ENCODE results near the gene POLH.
A peak's percentile ranks its signal among the peaks of the same experiment; 100 is the strongest.
"Not testable (repeated sequence)": the region's sequence is repeated elsewhere in the genome, so short reads cannot be mapped to it uniquely, and the experiment has no call there.

POLH gene

GRCh38 chr6:43575772-43576551 lies at the start of gene POLH, which contains the start of gene XPO5:
POLH (plus strand) TSS chr6:43576185; CDS start chr6:43582320, 6,135 bp downstream.
XPO5 (minus strand) TSS chr6:43576038; CDS start chr6:43575864, 174 bp downstream.
- peak; percentile 80 to 83 (median 83) for DNase-seq (ENCODE audit: low read depth in 3 of 3, low spot score in 1 of 3)

- no peak for DNase-seq (ENCODE audit: low read depth in 3 of 3, low spot score in 1 of 3)
These were observed 43.8 kb upstream of the POLH start for GRCh38 chr6:43532201-43532600.

DNA sequence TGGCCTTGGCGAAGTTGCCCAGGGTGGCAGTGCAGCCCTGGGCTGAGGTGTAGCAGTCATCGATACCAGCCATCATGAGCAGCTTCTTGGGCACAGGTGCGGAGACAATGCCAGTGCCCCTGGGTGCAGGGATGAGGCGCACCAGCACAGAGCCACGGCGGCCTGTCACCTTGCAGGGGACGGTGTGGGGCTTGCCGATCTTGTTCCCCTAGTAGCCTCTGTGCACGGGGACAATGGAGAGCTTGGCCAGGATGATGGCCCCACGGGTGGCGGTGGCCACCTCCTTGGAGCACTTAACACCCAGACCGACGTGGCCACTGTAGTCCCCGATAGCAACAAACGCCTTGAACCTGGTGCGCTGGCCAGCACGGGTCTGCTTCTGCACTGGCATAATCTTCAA lies 37.0 kb upstream of the POLH start:
- not testable (repeated sequence) for DNase-seq (ENCODE audit: low read depth in 3 of 3, low spot score in 1 of 3)

DNA sequence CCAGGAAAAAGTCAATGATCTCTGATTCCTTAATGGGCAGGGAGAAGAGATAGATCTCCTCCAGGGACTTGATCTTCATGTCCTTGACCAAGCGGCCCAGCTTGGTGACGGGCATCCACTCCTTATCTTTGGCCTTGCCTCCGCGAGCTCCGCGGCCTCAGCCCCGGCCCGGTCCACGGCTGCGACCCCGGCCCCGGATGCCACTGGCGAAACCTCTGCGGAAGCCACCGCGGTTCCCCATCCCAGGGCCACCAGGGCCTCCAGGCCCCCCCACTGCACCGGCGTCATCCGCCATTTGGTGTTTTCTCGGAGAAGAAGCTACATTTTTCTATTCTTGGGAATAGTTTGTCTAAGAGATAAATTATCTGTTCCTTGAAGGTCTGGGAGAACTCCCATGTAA lies 36.6 kb upstream of the POLH start:
- DNase-seq (ENCODE audit: low read depth in 3 of 3, low spot score in 1 of 3) = not testable (repeated sequence)

DNA sequence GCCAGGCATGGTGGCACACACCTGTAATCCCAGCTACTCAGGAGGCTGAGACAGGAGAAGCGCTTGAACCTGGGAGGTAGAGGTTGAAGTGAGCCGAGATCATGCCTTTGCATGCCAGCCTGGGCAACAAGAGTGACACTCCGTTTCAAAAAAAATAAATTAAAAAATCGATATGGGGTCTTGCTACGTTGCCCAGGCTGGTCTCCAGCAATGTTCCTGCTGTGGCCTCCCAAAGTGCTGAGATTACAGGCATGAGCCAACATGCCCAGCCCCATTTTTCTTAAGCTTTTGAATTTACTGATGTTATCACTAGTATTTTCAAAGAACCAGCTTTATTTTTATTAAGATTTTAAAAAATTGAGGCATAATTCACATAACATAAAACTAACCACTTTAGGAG lies 35.5 kb upstream of the POLH start:
- no peak for DNase-seq (ENCODE audit: low read depth in 3 of 3, low spot score in 1 of 3)

DNA sequence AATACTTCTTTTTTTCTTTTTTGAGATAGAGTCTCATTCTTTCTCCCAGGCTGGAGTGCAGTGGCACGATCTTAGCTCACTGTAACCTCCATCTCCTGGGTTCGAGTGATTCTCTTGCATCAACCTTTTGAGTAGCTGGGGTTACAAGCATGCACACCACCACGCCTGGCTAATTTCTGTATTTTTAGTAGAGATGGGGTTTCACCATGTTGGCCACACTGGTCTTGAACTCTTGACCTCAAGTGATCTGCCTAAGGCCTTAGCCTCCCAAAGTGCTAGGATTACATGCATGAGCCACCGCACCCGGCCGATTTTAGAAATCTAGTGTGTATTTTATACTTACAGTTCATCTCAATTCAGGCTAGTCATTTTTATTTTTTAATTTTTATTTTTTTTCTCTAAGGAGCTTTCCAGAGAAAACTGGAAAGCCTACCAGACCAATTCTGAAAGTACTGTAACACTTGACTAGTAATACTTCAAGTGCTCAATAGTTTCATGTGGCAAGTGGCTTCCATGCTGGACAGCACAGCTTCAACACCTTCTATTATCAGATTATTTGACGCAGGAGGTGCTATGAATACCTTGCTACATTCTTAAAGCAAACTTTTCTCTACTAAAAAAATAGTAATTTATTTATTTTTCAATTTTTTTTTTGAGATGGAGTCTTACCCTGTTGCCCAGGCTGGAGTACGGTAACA lies 34.1 kb upstream of the POLH start:
- no peak for DNase-seq (ENCODE audit: low read depth in 3 of 3, low spot score in 1 of 3)

- no peak for DNase-seq (ENCODE audit: low read depth in 3 of 3, low spot score in 1 of 3)
These were observed 31.5 kb upstream of the POLH start for GRCh38 chr6:43544461-43544860.

DNA sequence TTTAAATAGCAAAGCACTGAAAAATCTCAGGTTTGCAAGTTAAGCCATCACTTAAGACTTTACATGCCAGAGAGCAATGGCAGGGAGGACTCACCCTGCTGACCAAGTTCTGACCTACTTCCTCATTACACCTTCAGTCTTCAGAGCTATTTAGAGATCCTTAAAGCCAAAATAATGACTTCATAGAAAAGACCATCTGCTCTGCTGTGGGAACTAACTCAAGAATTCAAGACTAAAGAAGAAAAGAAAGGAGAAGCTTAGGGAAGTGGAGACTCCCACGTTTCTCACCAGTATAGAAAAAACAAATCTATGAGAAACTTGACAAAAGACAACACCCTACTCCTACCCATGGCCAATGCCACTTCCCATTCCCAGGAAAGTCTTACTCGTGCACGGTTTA lies 28.8 kb upstream of the POLH start:
- DNase-seq (ENCODE audit: low read depth in 3 of 3, low spot score in 1 of 3) = no peak

GRCh38 chr6:43557620-43558019 lies 18.4 kb upstream of the POLH start:
- not testable (repeated sequence) for DNase-seq (ENCODE audit: low read depth in 3 of 3, low spot score in 1 of 3)

- DNase-seq (ENCODE audit: low read depth in 3 of 3, low spot score in 1 of 3) = no peak
These were observed 16.7 kb upstream of the POLH start for GRCh38 chr6:43559328-43559727.

- DNase-seq (ENCODE audit: low read depth in 3 of 3, low spot score in 1 of 3) = no peak
These were observed 5.0 kb upstream of the POLH start for GRCh38 chr6:43570876-43571441.

GRCh38 chr6:43572015-43572414 lies 4.0 kb upstream of the POLH start:
- no peak for DNase-seq (ENCODE audit: low read depth in 3 of 3, low spot score in 1 of 3)

GRCh38 chr6:43575105-43575771 lies 747 bp upstream of the POLH start:
- peak in 1 of 3 donors; percentile 2 for DNase-seq (ENCODE audit: low read depth in 3 of 3, low spot score in 1 of 3)

DNA sequence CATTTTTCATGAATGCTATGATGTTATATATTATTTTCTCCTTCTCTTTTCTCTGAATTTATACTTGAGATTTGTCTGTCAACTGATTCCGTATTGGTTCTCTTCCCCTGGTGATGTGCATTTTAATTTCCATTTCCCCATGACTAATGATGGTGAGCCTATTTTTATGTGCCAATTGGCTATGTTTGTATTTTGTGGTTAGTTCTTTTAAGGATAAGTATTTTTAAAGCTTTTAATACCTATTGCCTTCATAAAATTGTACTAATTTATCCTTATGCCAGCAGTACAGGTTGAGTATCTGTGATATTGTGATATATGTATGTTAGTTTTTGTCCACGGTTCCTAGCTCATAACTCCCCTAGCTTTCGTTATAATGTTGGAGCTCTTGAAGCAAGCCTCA lies 2.8 kb downstream of the POLH start:
- no peak for DNase-seq (ENCODE audit: low read depth in 3 of 3, low spot score in 1 of 3)

- DNase-seq (ENCODE audit: low read depth in 3 of 3, low spot score in 1 of 3) = no peak
These were observed 3.2 kb downstream of the POLH start for GRCh38 chr6:43579171-43579570.

DNA sequence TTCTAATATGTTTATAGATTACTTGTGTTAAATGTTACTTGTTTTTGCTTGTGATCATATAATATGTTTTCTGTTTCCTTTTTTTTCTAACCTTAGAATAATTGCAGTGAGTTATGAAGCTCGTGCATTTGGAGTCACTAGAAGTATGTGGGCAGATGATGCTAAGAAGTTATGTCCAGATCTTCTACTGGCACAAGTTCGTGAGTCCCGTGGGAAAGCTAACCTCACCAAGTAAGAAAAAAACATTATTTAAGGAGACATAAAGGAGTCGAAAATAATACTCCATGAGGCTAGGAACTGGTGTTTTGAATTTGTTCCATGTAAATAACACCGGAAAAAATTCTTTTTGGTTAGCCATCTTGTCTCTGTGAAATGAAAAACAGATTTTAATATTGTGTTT lies 6.9 kb downstream of the POLH start:
- DNase-seq (ENCODE audit: low read depth in 3 of 3, low spot score in 1 of 3) = no peak

DNA sequence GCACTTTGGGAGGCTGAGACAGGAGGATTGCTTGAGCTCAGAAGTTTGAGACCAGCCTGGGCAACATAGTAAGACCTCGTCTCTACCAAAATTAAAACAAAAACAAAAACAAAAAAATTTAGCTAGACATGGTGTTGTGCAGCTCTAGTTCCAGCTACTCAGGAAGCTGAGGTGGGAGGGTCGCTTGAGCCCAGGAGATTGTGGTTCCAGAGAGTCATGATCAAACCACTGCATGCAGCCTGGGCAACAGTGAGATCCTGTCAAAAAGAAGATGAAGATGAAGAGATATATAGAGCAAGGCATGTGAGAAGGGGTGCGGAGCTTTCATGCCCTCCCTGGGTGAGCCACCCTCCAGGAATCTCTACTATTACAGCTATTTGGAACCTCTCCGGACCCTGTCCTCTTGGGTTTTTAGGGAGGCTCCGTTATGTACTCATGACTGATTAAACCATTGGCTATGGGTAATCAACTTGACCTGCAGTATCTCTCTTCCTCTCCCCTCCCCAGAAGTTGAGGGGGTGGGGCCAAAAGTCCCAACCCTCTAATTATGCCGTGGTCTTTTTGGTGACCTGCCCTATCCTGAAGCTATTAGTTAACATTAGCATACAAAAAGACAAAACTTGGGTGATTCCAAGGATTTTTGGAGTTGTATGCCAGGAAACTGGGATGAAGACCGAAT lies 9.0 kb downstream of the POLH start:
- DNase-seq (ENCODE audit: low read depth in 3 of 3, low spot score in 1 of 3) = no peak

DNA sequence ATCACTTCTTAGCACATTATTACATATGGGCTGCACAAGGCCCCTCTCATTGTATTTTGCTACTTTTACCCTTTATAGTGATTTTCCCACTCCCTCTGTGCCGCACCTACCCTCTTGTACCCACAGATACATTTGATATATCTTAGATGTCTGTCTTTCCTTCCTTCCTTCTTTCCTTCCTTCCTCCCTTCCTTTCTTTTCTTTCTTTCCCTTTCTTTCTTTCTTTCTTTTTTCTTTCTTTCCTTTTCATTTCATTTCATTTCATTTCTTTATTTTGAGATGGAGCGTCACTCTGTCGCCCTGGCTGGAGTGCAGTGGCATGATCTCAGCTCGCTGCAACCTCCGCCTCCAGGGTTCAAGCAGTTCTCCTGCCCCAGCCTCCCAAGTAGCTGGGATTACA lies 12.2 kb downstream of the POLH start:
- DNase-seq (ENCODE audit: low read depth in 3 of 3, low spot score in 1 of 3) = no peak

DNA sequence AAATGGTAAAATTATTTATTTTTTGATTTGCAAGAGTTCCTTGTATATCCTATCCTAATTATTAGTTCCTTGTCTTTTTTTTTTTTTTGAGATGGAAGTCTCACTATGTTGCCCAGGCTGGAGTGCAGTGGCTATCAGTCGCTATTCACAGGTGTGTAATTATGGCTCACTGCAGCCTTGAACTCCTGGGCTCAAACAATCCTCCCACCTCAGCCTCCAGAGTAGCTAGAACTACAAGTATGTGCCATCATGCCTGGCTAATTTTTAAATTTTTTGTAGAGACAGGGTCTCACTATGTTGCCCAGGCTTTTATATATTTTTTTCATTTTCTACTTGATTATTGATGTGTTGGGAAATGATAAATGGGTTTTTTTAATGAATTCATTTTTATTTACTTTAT lies 13.6 kb downstream of the POLH start:
- not testable (repeated sequence) for DNase-seq (ENCODE audit: low read depth in 3 of 3, low spot score in 1 of 3)

GRCh38 chr6:43593938-43594337 lies 18.0 kb downstream of the POLH start:
- DNase-seq (ENCODE audit: low read depth in 3 of 3, low spot score in 1 of 3) = no peak

- DNase-seq (ENCODE audit: low read depth in 3 of 3, low spot score in 1 of 3) = no peak
These were observed 24.6 kb downstream of the POLH start for GRCh38 chr6:43600595-43600994.
